Astrocyte of the cerebellum (primary cell): ENCODE data around the gene TRAIP.
A peak's percentile ranks its signal among the peaks of the same experiment; 100 is the strongest.
"Not testable (repeated sequence)": the region's sequence is repeated elsewhere in the genome, so short reads cannot be mapped to it uniquely, and the experiment has no call there.

Source experiments
- DNase-seq: peaks from one replicate; pipeline ENCODE4 v3.0.0-alpha.2; 2011; ENCODE audit warnings: low read depth
- H3K4me3 ChIP-seq: 2 replicates; pipeline ENCODE4 v1.5.1; 2011; ENCODE audit warnings: mild to moderate bottlenecking, low read depth, low read length, moderate library complexity
- CTCF ChIP-seq: IDR thresholded peaks from 2 replicates; pipeline ENCODE4 v1.5.1; 2012; ENCODE audit warnings: low read length, low read depth, moderate library complexity, mild to moderate bottlenecking; ENCODE audit errors: missing control alignments
- in situ Hi-C: cut with HindIII; loops from 2 replicates; pipeline ENCODE4 v1.10.0; 2017; ENCODE audit warnings: low sequenced_read_pairs

Gene TRAIP

DNA sequence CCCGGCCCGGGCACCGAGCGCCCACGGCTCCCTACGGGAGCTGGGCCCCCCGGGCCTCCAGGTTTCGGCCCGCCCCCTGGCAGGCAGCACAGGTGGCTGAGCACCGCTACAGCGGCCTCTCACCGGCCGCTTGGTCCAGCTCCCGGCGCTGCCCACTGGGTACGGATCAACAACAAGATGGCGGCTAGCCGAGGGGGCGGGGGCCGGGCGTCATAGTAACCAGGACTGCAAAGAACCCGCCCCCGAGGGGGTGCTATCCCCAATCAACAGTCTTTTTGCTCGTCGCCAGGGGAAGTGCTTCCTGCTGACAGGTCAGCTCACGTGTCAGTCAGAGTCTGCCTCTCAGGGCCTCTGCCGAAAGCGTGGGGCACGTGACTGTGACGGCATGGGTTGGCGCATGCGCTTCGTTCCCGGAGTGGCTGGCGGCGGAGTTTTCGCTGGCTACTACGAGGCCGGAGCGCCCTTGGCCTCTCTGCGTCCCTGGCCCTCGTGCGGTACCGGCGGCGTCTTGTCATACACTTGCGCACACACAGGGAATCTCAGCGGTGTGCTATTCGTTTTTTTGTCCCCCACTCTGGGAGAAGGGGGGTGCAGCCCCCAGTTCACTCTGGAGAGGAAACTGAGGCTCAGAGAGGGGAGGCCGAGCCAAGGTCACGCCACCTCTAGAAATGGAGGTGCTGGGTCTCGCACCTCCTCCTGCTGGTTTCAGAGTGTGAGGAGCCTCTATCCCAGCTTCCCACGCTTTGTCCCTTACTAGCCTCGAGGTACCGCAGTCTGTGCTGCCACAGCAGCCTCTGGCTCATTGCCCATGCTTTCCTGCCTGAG is 69.8 kb downstream of the TRAIP start, which contains the start of gene IP6K1:
TSS of gene IP6K1 (minus strand) at position 186 of the 825 bp plus-strand sequence. CDS start 38,502 bp downstream, outside the sequence.
- H3K4me3 ChIP-seq: peak within 1 kb of the TSS; percentile 96
- TF ChIP-seq CTCF: no peak
- in situ Hi-C loops: no loop called here
- peak; percentile 100 for DNase-seq

- in situ Hi-C loops: no loop called here
- TF ChIP-seq CTCF: no peak
- no peak for DNase-seq
- H3K4me3 ChIP-seq: peak overlapping the region; percentile 96
These were observed 70.6 kb downstream of the TRAIP start for GRCh38 chr3:49785565-49786356.

GRCh38 chr3:49782277-49782676 is 74.1 kb downstream of the TRAIP start:
- H3K4me3 ChIP-seq, DNase-seq, in situ Hi-C loops: not testable (repeated sequence)

- DNase-seq: no peak
- no peak for TF ChIP-seq CTCF
- in situ Hi-C loops: no loop called here
- no peak overlapping the region for H3K4me3 ChIP-seq
These were observed 74.8 kb downstream of the TRAIP start for GRCh38 chr3:49781415-49782199.

DNA sequence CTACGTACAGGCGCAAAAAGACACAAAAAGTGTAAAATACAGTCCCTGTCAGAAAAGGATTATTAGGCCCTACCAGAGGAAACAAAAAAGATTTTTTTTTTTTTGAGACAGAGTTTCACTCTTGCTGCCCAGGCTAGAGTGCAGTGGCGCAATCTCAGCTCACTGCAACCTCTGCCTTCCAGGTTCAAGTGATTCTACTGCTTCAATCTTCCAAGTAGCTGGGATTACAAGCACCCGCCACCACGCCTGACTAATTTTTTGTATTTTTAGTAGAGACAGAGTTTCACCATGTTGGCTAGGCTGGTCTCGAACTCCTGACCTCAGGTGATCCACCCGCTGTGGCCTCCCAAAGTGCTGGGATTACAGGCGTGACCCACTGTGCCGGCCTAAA is 75.4 kb downstream of the TRAIP start:
- in situ Hi-C loops, DNase-seq, H3K4me3 ChIP-seq: not testable (repeated sequence)

- no peak for TF ChIP-seq CTCF
- no peak for DNase-seq
- in situ Hi-C loops: no loop called here
- no peak overlapping the region for H3K4me3 ChIP-seq
These were observed 76.0 kb downstream of the TRAIP start for GRCh38 chr3:49780080-49780974.
